Stimulated activated naive CD4-positive, alpha-beta T cell (primary cell): ENCODE data around the gene FOXP1.
A peak's percentile ranks its signal among the peaks of the same experiment; 100 is the strongest.

Experiments
- DNase-seq, 6 experiments: peaks; one replicate each; lab custom pipeline; 2025; lab: John Stamatoyannopoulos, UW

FOXP1 gene

GRCh38 chr3:71127052-71127831 is 456.3 kb downstream of the FOXP1 start:
- peak in 5 of 6 experiments; percentile 6 to 27 (median 14) for DNase-seq

DNA sequence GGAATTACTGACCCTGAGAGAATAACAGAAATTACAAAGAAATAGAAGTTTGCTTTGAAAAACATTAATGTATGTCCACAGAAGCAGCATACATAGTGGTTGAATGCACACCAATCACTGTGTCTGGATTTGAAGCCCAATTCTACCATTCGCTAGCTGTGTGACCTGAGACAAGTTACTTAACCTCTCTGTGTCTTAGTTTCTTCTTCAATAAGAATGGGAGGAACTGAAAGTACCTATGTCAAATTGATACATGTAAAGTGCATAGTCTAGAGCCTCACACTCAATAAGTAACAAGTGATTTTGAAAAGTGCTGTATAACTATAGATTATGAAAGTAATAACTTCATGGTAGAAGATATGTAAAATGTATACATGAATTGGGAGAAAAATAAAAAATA is 457.8 kb downstream of the FOXP1 start:
- no peak for DNase-seq

DNA sequence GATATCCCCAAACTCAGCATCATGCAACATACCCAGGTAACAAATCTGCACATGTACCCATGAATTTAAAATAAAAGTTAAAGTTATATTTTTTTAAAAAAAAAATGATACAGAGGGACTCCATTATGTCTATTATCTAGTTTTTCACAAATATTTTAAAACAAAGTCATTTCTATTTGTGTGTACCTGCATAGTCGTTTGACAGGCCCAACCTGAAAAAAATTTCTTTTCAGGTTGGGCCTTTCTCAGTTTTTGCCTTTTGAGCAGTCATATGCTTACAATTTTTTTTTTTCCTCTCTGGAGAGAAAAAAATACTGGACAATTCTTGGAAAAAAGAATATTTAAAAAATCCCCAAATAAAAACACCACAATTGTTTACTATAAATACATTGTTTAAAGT is 459.5 kb downstream of the FOXP1 start:
- DNase-seq: no peak

DNA sequence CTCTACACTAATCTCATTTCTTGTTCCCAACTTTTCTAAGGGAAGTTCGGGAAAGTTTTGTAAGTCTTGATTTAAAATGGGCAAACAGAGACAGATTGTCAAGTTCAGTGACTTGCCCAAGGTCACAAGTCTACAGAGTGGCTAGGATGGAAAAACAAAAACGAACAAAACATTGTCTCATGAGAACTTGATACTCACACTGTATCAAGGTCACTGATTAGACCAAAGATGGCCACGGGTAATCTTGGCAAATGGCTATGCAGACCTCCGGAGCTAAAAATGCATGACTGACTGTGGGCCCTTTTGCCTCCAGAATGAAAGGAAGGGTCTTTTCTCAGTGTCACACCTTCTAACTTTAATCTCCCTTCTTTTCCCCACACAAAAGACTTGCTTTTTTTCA is 460.9 kb downstream of the FOXP1 start:
- DNase-seq: no peak

DNA sequence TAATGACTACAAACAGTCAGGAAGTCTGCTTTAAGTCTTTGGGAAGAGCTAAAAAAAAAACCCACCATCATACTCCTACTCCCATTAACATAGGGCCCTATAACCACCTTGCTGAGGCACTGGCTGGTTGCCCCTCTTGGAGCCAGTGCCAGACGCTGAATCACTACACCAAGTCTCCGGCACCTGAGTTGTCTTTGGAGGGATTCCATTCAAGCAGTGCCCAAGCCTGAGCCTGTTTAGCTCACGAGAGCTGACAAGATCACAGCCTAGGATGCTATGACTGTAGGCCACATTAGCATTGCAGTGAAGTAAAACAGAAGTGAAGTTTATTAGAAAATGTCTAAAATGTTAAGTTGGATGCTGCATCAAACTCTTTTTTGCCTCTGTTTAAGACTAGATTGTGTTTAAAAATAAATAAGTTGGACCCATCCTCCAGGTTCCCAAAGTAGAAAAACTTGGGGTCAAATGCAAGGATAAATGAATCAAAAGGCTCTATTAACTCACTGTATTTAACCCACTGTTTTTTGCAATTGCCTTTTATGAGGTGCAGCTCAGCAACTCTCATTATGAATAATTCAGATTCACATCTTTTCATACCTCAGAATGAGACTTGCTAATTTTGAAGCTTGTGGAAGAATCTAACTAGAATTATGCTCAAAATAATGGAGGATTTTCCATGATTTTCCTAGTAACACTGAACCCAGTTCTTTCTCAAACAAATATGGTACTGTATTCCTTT is 461.9 kb downstream of the FOXP1 start:
- DNase-seq: no peak

GRCh38 chr3:71120012-71120411 is 463.5 kb downstream of the FOXP1 start:
- DNase-seq: no peak

- DNase-seq: no peak
These were observed 464.4 kb downstream of the FOXP1 start for GRCh38 chr3:71119171-71119570.

DNA sequence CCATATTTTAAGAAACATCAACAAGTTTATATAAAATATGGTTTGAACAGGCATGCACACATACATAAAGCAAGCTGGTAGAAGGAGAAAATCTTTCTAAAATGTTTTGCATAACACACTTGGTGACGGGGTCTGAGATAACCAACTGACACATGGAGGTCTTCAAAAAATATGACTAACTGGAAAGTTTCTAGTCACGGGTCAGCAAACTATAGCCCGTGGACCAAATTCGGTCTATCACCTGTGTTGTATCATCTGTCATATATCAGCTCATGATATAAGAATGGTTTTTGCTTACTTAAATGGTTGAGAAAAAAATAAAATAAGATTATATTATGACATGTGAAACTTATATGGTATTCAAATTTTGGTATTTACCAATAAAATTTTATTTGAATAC is 465.1 kb downstream of the FOXP1 start:
- DNase-seq: no peak

- DNase-seq: no peak
These were observed 465.8 kb downstream of the FOXP1 start for GRCh38 chr3:71117572-71118247.

DNA sequence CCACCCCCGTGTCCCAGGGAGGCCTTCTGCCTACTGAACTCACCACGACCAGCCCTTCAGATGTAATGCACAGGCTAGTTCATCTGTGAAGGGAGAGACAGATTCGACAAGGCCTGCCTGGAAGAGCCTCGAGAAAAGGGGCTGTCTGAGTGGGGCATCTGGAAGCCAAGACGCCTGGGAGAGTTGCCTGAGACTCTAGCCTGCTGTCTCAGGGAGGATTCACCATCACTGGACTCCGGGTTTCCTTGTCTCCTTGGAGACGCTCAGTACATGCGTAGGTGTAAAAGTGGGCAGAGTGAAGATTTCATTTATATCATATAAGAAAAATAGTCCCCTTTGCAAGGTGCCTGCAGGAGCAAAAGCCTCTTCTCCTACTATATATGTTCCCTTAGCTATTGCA is 468.9 kb downstream of the FOXP1 start:
- DNase-seq: no peak

DNA sequence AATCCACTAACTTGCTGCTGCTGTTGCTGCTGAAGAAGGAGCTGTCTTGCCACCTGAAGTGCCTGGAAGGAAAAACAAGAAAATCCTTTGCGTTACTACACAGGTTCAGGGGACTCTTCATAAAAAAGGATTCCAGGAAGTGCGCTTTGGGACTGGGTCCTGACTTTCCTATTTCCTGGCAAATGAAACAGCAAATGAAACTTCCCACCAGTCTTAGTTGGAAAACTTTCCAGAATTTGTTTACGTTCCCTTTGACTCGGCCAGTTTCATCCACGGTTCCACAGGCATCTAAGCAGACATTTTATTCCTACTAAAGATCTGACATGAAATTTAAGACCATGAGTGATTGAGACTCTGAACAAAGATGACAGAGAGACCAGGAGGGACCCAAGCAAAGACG is 471.0 kb downstream of the FOXP1 start:
- no peak for DNase-seq

GRCh38 chr3:71111784-71112440 is 471.6 kb downstream of the FOXP1 start:
- no peak for DNase-seq

DNA sequence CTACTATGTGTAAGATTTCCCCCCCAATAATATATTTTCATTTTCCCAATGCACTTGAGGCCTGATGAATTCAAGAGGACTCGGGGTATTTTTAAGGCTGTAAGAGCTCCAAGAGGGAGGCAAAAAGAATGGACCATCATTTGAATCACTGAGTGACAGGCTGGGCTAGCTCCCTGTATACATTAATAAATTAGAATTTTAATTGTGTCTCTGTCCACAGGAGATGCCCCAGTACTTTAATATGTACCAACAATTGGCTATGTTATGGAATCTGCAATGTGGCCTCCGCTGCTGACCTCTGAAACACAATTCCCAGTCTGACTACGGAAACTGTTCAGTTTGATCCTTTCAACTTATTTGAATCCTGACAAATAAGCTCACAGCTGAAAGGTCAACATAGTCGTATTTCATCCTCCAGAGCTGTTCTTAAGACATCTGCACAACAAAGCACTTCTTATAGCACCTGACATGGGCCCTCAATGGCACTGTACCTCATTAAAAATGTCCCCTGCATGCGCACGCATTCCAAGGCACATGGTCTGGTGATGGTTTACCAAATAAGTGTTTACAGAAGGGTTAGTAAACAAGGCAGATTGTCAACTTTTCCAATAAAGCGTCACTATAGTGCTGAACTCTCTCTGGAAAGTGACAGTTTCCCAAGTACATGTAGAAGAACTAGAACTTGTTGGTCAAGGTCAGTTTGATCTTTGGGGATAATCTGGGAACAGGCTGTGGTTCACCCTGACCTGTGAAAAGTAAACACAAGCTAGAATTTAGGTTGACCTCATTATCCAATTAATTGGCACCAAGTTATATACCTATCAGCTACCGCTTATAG is 472.9 kb downstream of the FOXP1 start:
- DNase-seq: no peak

DNA sequence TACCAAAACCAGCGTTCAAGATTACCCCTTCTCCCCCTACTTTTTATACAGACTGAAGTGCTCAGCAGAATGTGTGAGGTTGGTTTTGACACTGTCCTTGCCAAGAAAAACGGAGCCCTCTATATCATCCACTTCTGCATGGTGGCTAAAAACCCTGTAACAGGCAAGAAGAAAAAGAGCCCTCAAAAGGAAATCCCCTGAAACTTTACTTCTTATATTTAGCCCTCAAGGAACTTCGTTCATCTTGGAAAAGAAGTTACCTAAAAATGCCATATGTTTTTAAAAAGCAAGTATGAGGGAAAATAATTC is 473.6 kb downstream of the FOXP1 start:
- DNase-seq: no peak

- DNase-seq: no peak
These were observed 474.1 kb downstream of the FOXP1 start for GRCh38 chr3:71109241-71109976.

GRCh38 chr3:71107926-71108325 is 475.6 kb downstream of the FOXP1 start:
- no peak for DNase-seq

DNA sequence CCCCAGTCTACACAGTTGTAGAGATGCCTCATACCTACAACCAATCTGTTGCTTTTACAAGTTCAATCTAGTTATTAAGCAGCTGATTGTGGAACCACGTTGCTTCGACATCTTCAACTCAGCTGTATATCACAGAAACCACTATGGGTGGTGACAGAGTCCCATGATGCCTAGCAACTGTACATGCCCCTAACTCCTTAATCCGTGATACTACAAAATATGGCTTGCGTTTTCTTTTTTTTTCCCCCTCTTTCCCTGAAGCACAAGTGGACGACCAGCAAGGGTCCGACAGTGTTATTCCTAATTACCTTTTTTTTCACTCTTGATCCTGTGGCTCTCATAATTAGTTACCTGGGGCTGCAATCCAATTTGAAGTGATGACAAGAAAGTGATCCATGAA is 478.6 kb downstream of the FOXP1 start:
- no peak for DNase-seq

DNA sequence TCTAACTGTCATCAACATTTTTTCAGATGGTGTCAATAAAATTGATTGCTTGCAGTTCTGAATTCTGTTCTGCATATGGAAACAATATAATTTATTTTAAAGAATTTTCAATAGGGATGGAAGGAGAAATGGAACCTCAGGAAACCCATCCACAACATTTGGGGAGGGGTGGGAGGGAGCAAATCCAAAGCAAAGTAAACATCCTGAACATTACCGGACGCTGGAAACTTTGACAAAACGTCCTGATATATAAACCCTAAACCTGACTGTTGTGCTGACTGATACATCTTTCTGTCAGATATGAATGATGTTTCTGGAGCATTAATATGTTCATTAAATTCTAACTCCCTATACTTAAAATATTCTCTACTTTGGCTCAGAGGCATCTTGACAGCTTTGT is 479.0 kb downstream of the FOXP1 start:
- no peak for DNase-seq

DNA sequence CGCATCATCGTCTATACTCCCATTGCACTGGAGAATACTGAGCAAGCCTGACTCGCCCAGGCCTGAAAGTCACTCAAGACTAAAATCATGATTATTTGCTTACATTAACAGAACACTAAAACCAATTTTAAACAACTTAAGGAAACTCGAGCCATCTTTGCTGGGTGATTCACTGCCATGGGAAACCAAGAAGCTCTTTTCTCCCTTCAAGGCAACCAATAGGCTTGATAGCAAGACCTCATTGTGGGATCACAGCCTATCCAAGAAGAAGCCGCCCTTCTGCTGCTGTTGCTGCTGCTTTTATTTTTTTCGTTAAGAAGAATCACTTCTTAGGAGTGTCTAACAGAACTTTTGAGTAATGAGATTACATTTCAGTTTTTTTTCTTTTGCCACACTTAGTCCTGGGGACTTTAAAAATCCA is 479.4 kb downstream of the FOXP1 start:
- DNase-seq: no peak

- no peak for DNase-seq
These were observed 480.1 kb downstream of the FOXP1 start for GRCh38 chr3:71103430-71103921.
